Smooth muscle cell (in vitro differentiated cells): ENCODE data around the gene POFUT1. TPM values are rescaled to one million over a fixed set of nuclear protein-coding genes. Genes with fewer than 3 reads are reported as not detected.
"Not testable (repeated sequence)": the region's sequence is repeated elsewhere in the genome, so short reads cannot be mapped to it uniquely, and the experiment has no call there.

Experiments used
- DNase-seq: peaks from one replicate; lab custom pipeline; 2025; ENCODE audit not compliant: unreplicated experiment; lab: John Stamatoyannopoulos, UW
- H2AFZ ChIP-seq: fragments of 200-600 bp; sonication (generic); 2 replicates; pipeline ENCODE4 v1.6.0; 2016; ENCODE audit warnings: antibody characterized with exemption, low read depth, mild to moderate bottlenecking
- H3F3A ChIP-seq: fragments of 200-600 bp; sonication (generic); 2 replicates; pipeline ENCODE4 v1.6.0; 2017; ENCODE audit warnings: antibody characterized with exemption, low read depth
- H3K27ac ChIP-seq: fragments of 200-600 bp; sonication (generic); 2 replicates; pipeline ENCODE4 v1.5.1; 2016; ENCODE audit warnings: low read depth, mild to moderate bottlenecking
- H3K27me3 ChIP-seq: fragments of 200-600 bp; sonication (generic); 2 replicates; pipeline ENCODE4 v1.6.1; 2016; ENCODE audit warnings: low read depth, mild to moderate bottlenecking
- H3K36me3 ChIP-seq: fragments of 200-600 bp; sonication (generic); 2 replicates; pipeline ENCODE4 v1.5.1; 2016; ENCODE audit warnings: low read depth
- H3K4me1 ChIP-seq: fragments of 200-600 bp; sonication (generic); 2 replicates; pipeline ENCODE4 v1.5.1; 2016; ENCODE audit warnings: low read depth
- H3K4me2 ChIP-seq: fragments of 200-600 bp; sonication (generic); 2 replicates; pipeline ENCODE4 v1.6.0; 2016; ENCODE audit warnings: mild to moderate bottlenecking
- H3K4me3 ChIP-seq: fragments of 200-600 bp; sonication (generic); 2 replicates; pipeline ENCODE4 v1.5.1; 2016; ENCODE audit warnings: mild to moderate bottlenecking
- H3K79me2 ChIP-seq: fragments of 200-600 bp; sonication (generic); 2 replicates; pipeline ENCODE4 v1.6.0; 2016; ENCODE audit warnings: low read depth, mild to moderate bottlenecking
- H3K9ac ChIP-seq: fragments of 200-600 bp; sonication (generic); 2 replicates; pipeline ENCODE4 v1.6.0; 2016; ENCODE audit warnings: low read depth
- H3K9me3 ChIP-seq: fragments of 200-600 bp; sonication (generic); replicated peaks from 2 replicates; pipeline ENCODE4 v1.5.1; 2016; ENCODE audit warnings: low read depth
- H4K20me1 ChIP-seq: fragments of 200-600 bp; sonication (generic); 2 replicates; pipeline ENCODE4 v1.6.0; 2016; ENCODE audit warnings: low read depth
- CTCF ChIP-seq: fragments of 200-600 bp; sonication (generic); IDR thresholded peaks from 2 replicates; pipeline ENCODE4 v1.5.1; 2017; ENCODE audit warnings: borderline replicate concordance, mild to moderate bottlenecking, antibody characterized with exemption; ENCODE audit not compliant: insufficient read depth, poor library complexity, severe bottlenecking
- WGBS: methylation state at CpG from one replicate; pipeline ENCODE4 v1.1.7; 2016; ENCODE audit warnings: low lambda C conversion rate; 5-methylcytosine and 5-hydroxymethylcytosine counted together
- polyA plus RNA-seq: library from polyadenylated mRNA; unstranded; fragments of >200 nt; fragmentation: Nextera tagmentation; extraction: Ambion mirVana; gene quantifications from 2 replicates; pipeline ENCODE4 v1.2.1, GENCODE V29; 2016
- total RNA-seq: library from RNA; depleted of rRNA; stranded (reverse); fragments of >200 nt; gene quantifications from 2 replicates; pipeline ENCODE4 v1.2.3, GENCODE V29; 2014

Gene POFUT1
- total and polyA plus RNA-seq, 2 experiments from 2014 or later: 44.3 to 45.0 TPM

- Histone ChIP-seq H3F3A (no peaks in the 10 kb centered on the region), H3K9ac (no peak overlapping the region), H3K27me3 (no peaks in the 10 kb centered on the region), H3K27ac (no peak overlapping the region), H3K4me2 (no peak overlapping the region), H3K4me1 (no peaks in the 10 kb centered on the region), H3K4me3 (no peak overlapping the region), H2AFZ (no peak overlapping the region), H3K79me2 (no peaks in the 10 kb centered on the region), H3K36me3 (no peaks in the 10 kb centered on the region), H4K20me1 (no peaks in the 10 kb centered on the region), H3K9me3 (no peaks in the 10 kb centered on the region)
- 89% methylated on average over 2 of the region's 2 CpGs for WGBS
- TF ChIP-seq CTCF: no peak
- no peak for DNase-seq
Observed at GRCh38 chr20:32261644-32262043, 54.0 kb downstream of the POFUT1 start.

GRCh38 chr20:32263398-32263954, 55.8 kb downstream of the POFUT1 start:
- no peaks in the 10 kb centered on the region for H3K36me3 ChIP-seq
- H3K79me2 ChIP-seq: no peaks in the 10 kb centered on the region
- H3K27ac ChIP-seq: no peak overlapping the region
- H3K27me3 ChIP-seq: no peaks in the 10 kb centered on the region
- no peak overlapping the region for H3K4me3 ChIP-seq
- DNase-seq: no peak
- H3F3A ChIP-seq: no peaks in the 10 kb centered on the region
- no peak overlapping the region for H3K4me2 ChIP-seq
- H3K4me1 ChIP-seq: no peaks in the 10 kb centered on the region
- WGBS: 88% methylated on average over 7 of the region's 7 CpGs
- H3K9ac ChIP-seq: no peak overlapping the region
- no peak for TF ChIP-seq CTCF
- no peak overlapping the region for H2AFZ ChIP-seq
- H3K9me3 ChIP-seq: no peaks in the 10 kb centered on the region
- no peaks in the 10 kb centered on the region for H4K20me1 ChIP-seq

- WGBS: 86% methylated on average over 5 of the region's 5 CpGs
- Histone ChIP-seq H3K4me3 (no peak overlapping the region), H3F3A (no peaks in the 10 kb centered on the region), H3K4me1 (no peaks in the 10 kb centered on the region), H3K27me3 (peaks cover 22% of the 10 kb centered on the region), H3K9ac (no peak overlapping the region), H3K27ac (no peak overlapping the region), H3K79me2 (no peaks in the 10 kb centered on the region), H3K4me2 (no peak overlapping the region), H4K20me1 (no peaks in the 10 kb centered on the region), H3K36me3 (no peaks in the 10 kb centered on the region), H2AFZ (no peak overlapping the region), H3K9me3 (no peaks in the 10 kb centered on the region)
- TF ChIP-seq CTCF: no peak
- DNase-seq: no peak
Observed at GRCh38 chr20:32271620-32272019, 63.9 kb downstream of the POFUT1 start.

- H3K9ac ChIP-seq: no peak overlapping the region
- no peaks in the 10 kb centered on the region for H3F3A ChIP-seq
- H4K20me1 ChIP-seq: no peaks in the 10 kb centered on the region
- H2AFZ ChIP-seq: no peak overlapping the region
- no peak overlapping the region for H3K4me3 ChIP-seq
- no peaks in the 10 kb centered on the region for H3K9me3 ChIP-seq
- 86% methylated on average over 3 of the region's 3 CpGs for WGBS
- TF ChIP-seq CTCF: no peak
- no peak for DNase-seq
- H3K27me3 ChIP-seq: peaks cover 22% of the 10 kb centered on the region
- no peak overlapping the region for H3K4me2 ChIP-seq
- H3K79me2 ChIP-seq: peaks cover 17% of the 10 kb centered on the region
- no peaks in the 10 kb centered on the region for H3K36me3 ChIP-seq
- H3K4me1 ChIP-seq: peaks cover 8% of the 10 kb centered on the region
- H3K27ac ChIP-seq: no peak overlapping the region
Observed at GRCh38 chr20:32274359-32274758, 66.7 kb downstream of the POFUT1 start.

- 87% methylated on average over 3 of the region's 3 CpGs for WGBS
- DNase-seq, H3K9me3 ChIP-seq, H2AFZ ChIP-seq, H3K27ac ChIP-seq, H4K20me1 ChIP-seq, H3F3A ChIP-seq, H3K4me2 ChIP-seq, H3K4me3 ChIP-seq, H3K9ac ChIP-seq, H3K36me3 ChIP-seq, H3K4me1 ChIP-seq: not testable (repeated sequence)
- H3K27me3 ChIP-seq: peaks cover 22% of the 10 kb centered on the region
- peaks cover 25% of the 10 kb centered on the region for H3K79me2 ChIP-seq
Observed at GRCh38 chr20:32275163-32275562, 67.5 kb downstream of the POFUT1 start.
